H1 (cell line): ENCODE data around the gene KDM6A. TPM values are rescaled to one million over a fixed set of nuclear protein-coding genes. Genes with fewer than 3 reads are reported as not detected.

ENCODE experiments used
- CTCF ChIA-PET: fragments of 300-600 bp; sonication (Branson Sonifier 250); formaldehyde crosslinking; loops from one replicate; lab custom pipeline; 2021; ENCODE audit not compliant: partially characterized antibody; lab: Charles Lee
- POLR2A ChIA-PET: fragments of 300-600 bp; sonication (Branson Sonifier 250); formaldehyde crosslinking; loops from one replicate; lab custom pipeline; 2021; ENCODE audit warnings: inconsistent platforms; ENCODE audit not compliant: partially characterized antibody; lab: Charles Lee
- DNase-seq, 2 experiments: peaks; one replicate each; pipeline versions ENCODE4 v3.0.0 to v3.0.0-alpha.2; 2010 to 2022; ENCODE audit warnings: low spot score in 2 of 2, low read depth in 1 of 2, mixed read lengths in 1 of 2
- FAIRE-seq: peaks from 2 replicates; lab custom pipeline; 2011; peaks lifted over from hg19 to GRCh38; lab: Jason Lieb, UNC
- H2AFZ ChIP-seq: 2 replicates; pipeline ENCODE4 v1.8.1; 2012; ENCODE audit warnings: low read length, inconsistent platforms
- H2AK5ac ChIP-seq: 2 replicates; pipeline ENCODE4 v1.6.1; 2013; ENCODE audit warnings: low read depth, low read length
- H2BK120ac ChIP-seq: replicated peaks from 2 replicates; pipeline ENCODE3; 2013; ENCODE audit warnings: low read depth, low read length, inconsistent platforms
- H2BK12ac ChIP-seq: 2 replicates; pipeline ENCODE4 v1.6.1; 2013; ENCODE audit warnings: low read depth, low read length
- H2BK15ac ChIP-seq: 2 replicates; pipeline ENCODE4 v1.6.1; 2013; ENCODE audit warnings: low read length
- H2BK20ac ChIP-seq: 2 replicates; pipeline ENCODE4 v1.6.1; 2013; ENCODE audit warnings: low read length
- H2BK5ac ChIP-seq: 2 replicates; pipeline ENCODE4 v1.6.1; 2013; ENCODE audit warnings: low read depth, low read length
- H3K14ac ChIP-seq: 2 replicates; pipeline ENCODE4 v1.6.1; 2013; ENCODE audit warnings: inconsistent platforms; ENCODE audit not compliant: insufficient read length
- H3K18ac ChIP-seq: 2 replicates; pipeline ENCODE4 v1.6.1; 2013; ENCODE audit warnings: low read length; ENCODE audit errors: extremely low read depth
- H3K23ac ChIP-seq: 2 replicates; pipeline ENCODE4 v1.6.1; 2013; ENCODE audit warnings: inconsistent platforms; ENCODE audit not compliant: insufficient read length
- H3K23me2 ChIP-seq: 2 replicates; pipeline ENCODE4 v1.6.1; 2013; ENCODE audit warnings: low read depth, low read length
- H3K27ac ChIP-seq: 2 replicates; pipeline ENCODE4 v1.6.1; 2011; ENCODE audit warnings: low read depth, low read length, inconsistent platforms
- H3K27me3 ChIP-seq, 4 experiments: replicated peaks in 1 of 4; 1 replicate in 1 of 4; 2 replicates in 3 of 4; pipeline versions ENCODE4 v1.6.1 to v1.8.1; 2011 to 2013; ENCODE audit warnings: low read length in 3 of 4, mild to moderate bottlenecking in 3 of 4, inconsistent platforms in 2 of 4, mixed read lengths in 2 of 4, moderate library complexity in 1 of 4; ENCODE audit not compliant: control insufficient read depth in 3 of 4, insufficient read depth in 3 of 4; ENCODE audit errors: extremely low read depth in 1 of 4
- H3K36me3 ChIP-seq, 4 experiments: 2 replicates each; pipeline versions ENCODE4 v1.6.1 to v1.8.1; 2011 to 2013; ENCODE audit warnings: mild to moderate bottlenecking in 4 of 4, low read length in 3 of 4, moderate library complexity in 2 of 4, control low read depth in 1 of 4, inconsistent platforms in 1 of 4; ENCODE audit not compliant: insufficient read depth in 4 of 4, control insufficient read depth in 2 of 4
- H3K4ac ChIP-seq: replicated peaks from 2 replicates; pipeline ENCODE3; 2013; ENCODE audit warnings: low read length, low read depth, mixed read lengths, inconsistent platforms; ENCODE audit not compliant: insufficient read length
- H3K4me1 ChIP-seq, 4 experiments: replicated peaks in 1 of 4; 1 replicate in 1 of 4; 2 replicates in 3 of 4; pipeline versions ENCODE4 v1.6.1 to v1.8.1; 2011 to 2013; ENCODE audit warnings: low read length in 3 of 4, inconsistent platforms in 2 of 4, mixed read lengths in 1 of 4; ENCODE audit not compliant: insufficient read depth in 4 of 4, control insufficient read depth in 3 of 4
- H3K4me2 ChIP-seq, 2 experiments: 2 replicates each; pipeline versions ENCODE4 v1.6.1 to v1.8.1; 2011 to 2013; ENCODE audit warnings: low read depth in 2 of 2, low read length in 2 of 2, control low read depth in 1 of 2, inconsistent platforms in 1 of 2, mild to moderate bottlenecking in 1 of 2; ENCODE audit not compliant: insufficient read depth in 1 of 2
- H3K4me3 ChIP-seq, 4 experiments: fragments of 200-600, 300-600 bp in 1 of 4; sonication (generic), shearing (Covaris generic), sonication (Bioruptor Twin) in 1 of 4; 2 replicates each; pipeline versions ENCODE4 v1.5.1 to v1.8.1; 2011 to 2016; ENCODE audit warnings: low read length in 4 of 4, low read depth in 3 of 4, control low read depth in 2 of 4, inconsistent platforms in 2 of 4, mild to moderate bottlenecking in 2 of 4, mixed read lengths in 1 of 4, moderate library complexity in 1 of 4; ENCODE audit not compliant: insufficient read depth in 2 of 4; ENCODE audit errors: extremely low read depth in 1 of 4
- H3K56ac ChIP-seq: replicated peaks from 2 replicates; pipeline ENCODE3; 2013; ENCODE audit warnings: low read depth, mild to moderate bottlenecking, mixed read lengths, low read length, inconsistent platforms; ENCODE audit not compliant: insufficient read length
- H3K79me1 ChIP-seq: 2 replicates; pipeline ENCODE4 v1.6.1; 2013; ENCODE audit warnings: low read depth, low read length, control low read depth
- H3K79me2 ChIP-seq, 2 experiments: 2 replicates each; pipeline versions ENCODE4 v1.6.1 to v1.8.1; 2012 to 2013; ENCODE audit warnings: low read length in 2 of 2, mild to moderate bottlenecking in 2 of 2, inconsistent platforms in 1 of 2; ENCODE audit not compliant: insufficient read depth in 2 of 2, control insufficient read depth in 1 of 2
- H3K9ac ChIP-seq, 4 experiments: replicated peaks in 1 of 4; 1 replicate in 1 of 4; 2 replicates in 3 of 4; pipeline versions ENCODE4 v1.6.1 to v1.8.1; 2011 to 2013; ENCODE audit warnings: low read depth in 3 of 4, low read length in 3 of 4, control low read depth in 2 of 4, mild to moderate bottlenecking in 2 of 4, moderate library complexity in 2 of 4, inconsistent platforms in 1 of 4; ENCODE audit errors: extremely low read depth in 1 of 4
- H3K9me3 ChIP-seq, 2 experiments: 2 replicates each; pipeline versions ENCODE4 v1.6.1 to v1.8.1; 2012 to 2013; ENCODE audit warnings: mild to moderate bottlenecking in 2 of 2, moderate library complexity in 2 of 2, control low read depth in 1 of 2, inconsistent platforms in 1 of 2, low read depth in 1 of 2, low read length in 1 of 2, mixed read lengths in 1 of 2; ENCODE audit not compliant: insufficient read depth in 2 of 2
- H4K20me1 ChIP-seq, 2 experiments: replicated peaks in 1 of 2; 2 replicates each; pipeline versions ENCODE3 to v1.8.1; 2011 to 2013; ENCODE audit warnings: inconsistent platforms in 2 of 2, low read length in 2 of 2, mild to moderate bottlenecking in 1 of 2; ENCODE audit not compliant: insufficient read depth in 2 of 2, control insufficient read depth in 1 of 2
- H4K5ac ChIP-seq: 2 replicates; pipeline ENCODE4 v1.6.1; 2013; ENCODE audit warnings: low read length, low read depth, mixed read lengths, inconsistent platforms; ENCODE audit not compliant: insufficient read length
- H4K8ac ChIP-seq: 2 replicates; pipeline ENCODE4 v1.8.0; 2013; ENCODE audit warnings: mild to moderate bottlenecking, moderate library complexity, low read length, inconsistent platforms; ENCODE audit not compliant: insufficient read depth; ENCODE audit errors: extremely low read depth
- H4K91ac ChIP-seq: replicated peaks from 2 replicates; pipeline ENCODE3; 2013; ENCODE audit warnings: low read length, mixed read lengths, inconsistent platforms; ENCODE audit not compliant: insufficient read length
- CEBPB ChIP-seq: IDR thresholded peaks from 2 replicates; pipeline ENCODE4 v1.6.1; 2012; ENCODE audit warnings: low read depth, low read length
- EGR1 ChIP-seq: IDR thresholded peaks from 2 replicates; pipeline ENCODE4 v1.6.1; 2011; ENCODE audit warnings: low read depth, low read length, borderline replicate concordance
- GTF2F1 ChIP-seq: IDR thresholded peaks from 2 replicates; pipeline ENCODE4 v1.6.1; 2012; ENCODE audit warnings: low read depth, low read length, improper control_type of control experiment, borderline replicate concordance
- HDAC2 ChIP-seq, 2 experiments: fragments of 300-600 bp in 1 of 2; sonication (generic) in 1 of 2; IDR thresholded peaks; 2 replicates each; pipeline ENCODE4 v1.6.1; 2011 to 2012; ENCODE audit warnings: low read depth in 2 of 2, low read length in 2 of 2, mild to moderate bottlenecking in 2 of 2, moderate library complexity in 2 of 2, borderline replicate concordance in 1 of 2, inconsistent platforms in 1 of 2
- JUN ChIP-seq: IDR thresholded peaks from 2 replicates; pipeline ENCODE4 v1.6.1; 2011; ENCODE audit warnings: low read depth, mild to moderate bottlenecking, improper control_type of control experiment, low read length
- JUND ChIP-seq: IDR thresholded peaks from 2 replicates; pipeline ENCODE4 v1.6.1; 2011; ENCODE audit warnings: mild to moderate bottlenecking, improper control_type of control experiment, low read length
- NRF1 ChIP-seq: IDR thresholded peaks from 2 replicates; pipeline ENCODE4 v1.6.1; 2011; ENCODE audit warnings: mild to moderate bottlenecking, low read depth, low read length, improper control_type of control experiment
- POLR2A ChIP-seq, 2 experiments: IDR thresholded peaks; 1 replicate in 1 of 2; 2 replicates in 1 of 2; pipeline ENCODE4 v1.6.1; 2011; ENCODE audit warnings: low read depth in 2 of 2, low read length in 2 of 2, mild to moderate bottlenecking in 2 of 2; ENCODE audit errors: control extremely low read depth in 1 of 2
- POU5F1 ChIP-seq: IDR thresholded peaks from 2 replicates; pipeline ENCODE4 v1.6.1; 2011; ENCODE audit warnings: low read depth, mild to moderate bottlenecking, low read length, moderate library complexity
- SAP30 ChIP-seq: fragments of 300-600 bp; sonication (generic); IDR thresholded peaks from 2 replicates; pipeline ENCODE4 v1.7.1; 2012; ENCODE audit warnings: low read length, moderate library complexity, mild to moderate bottlenecking, inconsistent platforms; ENCODE audit not compliant: insufficient read depth, insufficient replicate concordance
- SIN3A ChIP-seq, 2 experiments: IDR thresholded peaks in 1 of 2; conservative IDR thresholded peaks in 1 of 2; 2 replicates each; pipeline ENCODE4 v1.6.1; 2011 to 2012; ENCODE audit warnings: low read length in 2 of 2, improper control_type of control experiment in 1 of 2, low read depth in 1 of 2, mild to moderate bottlenecking in 1 of 2
- SIRT6 ChIP-seq: IDR thresholded peaks from one replicate; pipeline ENCODE4 v1.7.1; 2012; ENCODE audit warnings: low read length, inconsistent platforms
- SRF ChIP-seq: IDR thresholded peaks from 2 replicates; pipeline ENCODE4 v1.6.1; 2011; ENCODE audit warnings: mild to moderate bottlenecking, low read depth, low read length, moderate library complexity
- ZNF274 ChIP-seq: IDR thresholded peaks from 2 replicates; pipeline ENCODE4 v1.7.0; 2012; ENCODE audit warnings: low read length, borderline replicate concordance; ENCODE audit errors: extremely low read depth
- WGBS, 2 experiments: shearing (Covaris generic) in 1 of 2; methylation state at CpG; one replicate each; pipeline versions ENCODE4 v1.1.6 to v1.1.7; 2013 to 2015; ENCODE audit warnings: low lambda C conversion rate in 2 of 2, mixed read lengths in 2 of 2, inconsistent platforms in 1 of 2, low coverage in 1 of 2, missing lambda C conversion rate in 1 of 2; ENCODE audit not compliant: insufficient replicate concordance in 2 of 2, insufficient coverage in 1 of 2, insufficient read length in 1 of 2; ENCODE audit errors: extremely low coverage in 1 of 2, missing lambda C conversion rate in 1 of 2; 5-methylcytosine and 5-hydroxymethylcytosine counted together
- polyA plus RNA-seq, 7 experiments: library from polyadenylated mRNA; depleted of rRNA in 3 of 7; stranded (reverse) in 5 of 7; unstranded in 2 of 7; fragments of >200 nt in 5 of 7; fragments of 200-250 nt in 2 of 7; gene quantifications; 1 replicate in 5 of 7; 2 replicates in 1 of 7; 4 replicates in 1 of 7; pipeline versions ENCODE4 v1.2.1 to v1.2.3, GENCODE V29; 2011 to 2013; ENCODE audit warnings: missing spikeins in 2 of 7, mixed read lengths in 2 of 7
- total RNA-seq: library from RNA; stranded (reverse); fragmentation: NEBNext Ultra II Directional; extraction: Animal tissue kit (Norgen Biotek cat#: 25700); gene quantifications from 2 replicates; pipeline ENCODE4 v1.2.1, GENCODE V29; 2021

KDM6A gene
- total and polyA plus RNA-seq, 2 of the 8 experiments (the other 6 are each of a cell fraction or from before 2014, with no cell fraction given), result 43.5 to 58.4 TPM

- Histone ChIP-seq H3K36me3 (no peaks in the 10 kb centered on the region), H4K91ac (no peak overlapping the region), H4K20me1 (peaks cover 0 to 1% of the 10 kb centered on the region in 2 experiments), H3K9ac (no peak overlapping the region), H3K4me3 (no peak overlapping the region), H3K18ac (no peak overlapping the region), H2AFZ (no peak overlapping the region), H3K4ac (no peak overlapping the region), H2BK5ac (no peak overlapping the region), H3K14ac (no peak overlapping the region), H3K9me3 (no peaks in the 10 kb centered on the region), H3K4me2 (no peak overlapping the region), H2BK120ac (no peak overlapping the region), H2BK15ac (no peak overlapping the region), H3K79me1 (no peaks in the 10 kb centered on the region; the same call in 1 of the 2 replicates), H3K79me2 (peaks cover 6 to 100% of the 10 kb centered on the region in 2 experiments; a peak in 3 of 4 replicates), H2BK12ac (no peak overlapping the region), H3K4me1 (no peaks in the 10 kb centered on the region), H3K27ac (no peak overlapping the region), H2AK5ac (no peak overlapping the region), H3K56ac (no peak overlapping the region), H3K23me2 (no peaks in the 10 kb centered on the region), H4K5ac (no peak overlapping the region), H3K23ac (no peak overlapping the region), H2BK20ac (no peak overlapping the region), H4K8ac (no peak overlapping the region), H3K27me3 (no peaks in the 10 kb centered on the region)
- ChIA-PET POLR2A (interaction anchor here (1.0 kb wide), 1 partner anchor 24 kb away, joined by 4 read pairs; no protein-coding TSS in a partner anchor), CTCF (interaction anchor here (0.6 kb wide), 1 partner anchor 15 kb away, joined by 3 read pairs; no protein-coding TSS in a partner anchor)
- FAIRE-seq (no peak), DNase-seq (no peak)
- WGBS, 2 experiments, result 100% methylated on average over 1 of the region's 1 CpG; no CpG with 5 or more reads in 1 of the 2 experiments
- TF ChIP-seq CEBPB, result no peak
- no peak for TF ChIP-seq NRF1
- no peak for TF ChIP-seq SIRT6
- no peak for TF ChIP-seq POLR2A (IDR thresholded peaks at IDR 0.05; ENCODE audit: control extremely low read depth in 1 of 2, low read depth in 2 of 2, low read length in 2 of 2)
- TF ChIP-seq SAP30, result no peak
- no peak for TF ChIP-seq HDAC2 (IDR thresholded peaks at IDR 0.05; ENCODE audit: borderline replicate concordance in 1 of 2, low read depth in 2 of 2, low read length in 2 of 2)
- no peak for TF ChIP-seq JUND
- TF ChIP-seq SIN3A (conservative IDR thresholded peaks at IDR 0.05 in 1 of 2, IDR thresholded peaks at IDR 0.05 in 1 of 2; ENCODE audit: low read depth in 1 of 2, low read length in 2 of 2), result no peak
- TF ChIP-seq ZNF274, result no peak
- no peak for TF ChIP-seq JUN
- TF ChIP-seq SRF, result no peak
- no peak for TF ChIP-seq EGR1
- no peak for TF ChIP-seq POU5F1
- no peak for TF ChIP-seq GTF2F1
Measured at GRCh38 chrX:44927398-44927797, 54.4 kb downstream of the KDM6A start.
